GM21447 (cell line): ENCODE measurements around the gene TSTD2.
"Not testable (repeated sequence)": the region's sequence is repeated elsewhere in the genome, so short reads cannot be mapped to it uniquely, and the experiment has no call there.

ENCODE experiments used
- ATAC-seq: cut with Tn5 transposase; IDR thresholded peaks from one replicate; pipeline ENCODE4 v1.9.1; 2021; ENCODE audit not compliant: unreplicated experiment

The TSTD2 gene

DNA sequence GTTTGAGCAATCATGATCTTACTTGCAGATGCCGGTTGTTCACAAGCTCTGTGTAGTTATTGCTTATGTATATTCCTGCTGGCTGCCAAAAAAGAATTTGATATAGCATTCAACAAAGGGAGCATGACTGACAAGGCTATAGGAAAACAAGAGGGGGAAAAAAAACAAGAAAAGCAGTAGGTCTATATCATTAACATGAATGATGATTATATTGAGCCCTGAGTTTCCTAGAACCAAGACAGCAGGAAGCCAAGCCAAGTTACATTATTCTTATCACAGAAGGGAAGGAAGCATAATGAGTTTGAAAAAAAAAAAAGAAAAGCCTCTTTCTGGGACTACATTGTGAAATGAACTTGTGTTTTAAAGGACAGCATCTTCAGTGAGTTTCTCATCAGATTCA lies 41.0 kb downstream of the TSTD2 start:
- ATAC-seq = no peak

DNA sequence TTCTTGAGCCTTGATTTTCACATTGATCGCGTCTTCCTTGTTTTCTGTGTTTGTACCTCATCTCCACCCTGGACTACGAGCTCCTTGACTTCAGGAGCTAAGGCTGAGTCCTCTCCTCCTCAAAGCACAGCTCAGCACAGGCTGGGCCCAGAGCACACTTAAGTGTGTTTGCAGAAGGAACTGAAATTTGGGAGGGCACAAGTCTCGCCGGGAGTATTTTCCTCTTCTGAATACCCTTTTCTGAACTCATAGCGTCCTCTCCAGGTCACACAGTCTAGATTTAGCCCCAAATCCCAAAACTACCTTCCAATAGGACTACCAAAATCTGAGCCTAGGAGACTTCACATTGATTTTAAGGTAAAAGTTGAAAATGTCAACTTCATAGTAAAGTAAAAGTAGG lies 41.6 kb downstream of the TSTD2 start:
- no peak for ATAC-seq

DNA sequence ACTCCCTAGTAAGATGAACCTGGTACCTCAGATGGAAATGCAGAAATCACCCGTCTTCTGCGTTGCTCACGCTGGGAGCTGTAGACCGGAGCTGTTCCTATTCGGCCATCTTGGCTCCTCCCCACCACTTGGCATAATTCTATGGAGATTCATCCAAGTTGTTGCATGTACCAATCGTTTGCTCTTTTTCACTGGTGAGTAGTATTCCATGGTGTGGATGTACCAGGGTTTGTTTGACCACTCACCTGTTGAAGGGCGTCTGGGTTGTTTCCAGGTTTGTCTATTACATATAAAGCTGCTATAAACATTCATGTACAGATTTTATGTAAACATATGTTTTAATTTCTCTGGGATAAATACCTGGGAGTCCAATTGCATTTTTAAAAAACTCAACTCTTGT lies 46.3 kb downstream of the TSTD2 start:
- ATAC-seq = not testable (repeated sequence)

DNA sequence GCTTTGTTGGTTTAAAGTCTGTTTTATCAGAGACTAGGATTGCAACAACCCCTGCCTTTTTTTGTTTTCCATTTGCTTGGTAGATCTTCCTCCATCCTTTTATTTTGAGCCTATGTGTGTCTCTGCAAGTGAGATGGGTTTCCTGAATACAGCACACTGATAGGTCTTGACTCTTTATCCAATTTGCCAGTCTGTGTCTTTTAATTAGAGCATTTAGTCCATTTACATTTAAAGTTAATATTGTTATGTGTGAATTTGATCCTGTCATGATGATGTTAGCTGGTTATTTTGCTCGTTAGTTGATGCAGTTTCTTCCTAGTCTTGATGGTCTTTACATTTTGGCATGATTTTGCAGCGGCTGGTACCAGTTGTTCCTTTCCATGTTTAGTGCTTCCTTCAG lies 48.4 kb downstream of the TSTD2 start:
- ATAC-seq = not testable (repeated sequence)

DNA sequence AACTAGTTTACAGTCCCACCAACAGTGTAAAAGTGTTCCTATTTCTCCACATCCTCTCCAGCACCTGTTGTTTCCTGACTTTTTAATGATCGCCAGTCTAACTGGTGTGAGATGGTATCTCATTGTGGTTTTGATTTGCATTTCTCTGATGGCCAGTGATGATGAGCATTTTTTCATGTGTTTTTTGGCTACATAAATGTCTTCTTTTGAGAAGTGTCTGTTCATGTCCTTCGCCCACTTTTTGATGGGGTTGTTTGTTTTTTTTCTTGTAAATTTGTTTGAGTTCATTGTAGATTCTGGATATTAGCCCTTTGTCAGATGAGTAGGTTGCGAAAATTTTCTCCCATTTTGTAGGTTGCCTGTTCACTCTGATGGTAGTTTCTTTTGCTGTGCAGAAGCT lies 51.6 kb downstream of the TSTD2 start:
- not testable (repeated sequence) for ATAC-seq

DNA sequence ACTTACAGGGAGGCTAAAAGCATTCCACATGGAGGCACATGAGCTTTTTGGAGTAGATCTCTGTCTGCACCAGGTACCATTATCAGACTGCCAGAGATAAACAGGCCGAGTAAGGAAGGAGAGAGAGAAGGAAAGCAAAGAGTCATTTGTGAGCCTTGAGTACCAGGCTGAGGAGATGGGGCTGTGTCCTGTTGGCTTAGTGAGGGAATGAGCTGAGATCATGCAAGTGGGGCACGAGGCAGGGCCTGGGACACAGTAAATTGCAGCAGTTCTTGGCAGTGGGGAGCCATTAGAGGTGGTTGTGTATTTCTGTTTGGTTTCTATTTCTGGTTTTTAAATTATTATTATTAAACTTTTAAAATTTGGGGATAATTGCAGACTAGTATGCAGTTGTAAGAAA lies 53.3 kb downstream of the TSTD2 start:
- no peak for ATAC-seq

DNA sequence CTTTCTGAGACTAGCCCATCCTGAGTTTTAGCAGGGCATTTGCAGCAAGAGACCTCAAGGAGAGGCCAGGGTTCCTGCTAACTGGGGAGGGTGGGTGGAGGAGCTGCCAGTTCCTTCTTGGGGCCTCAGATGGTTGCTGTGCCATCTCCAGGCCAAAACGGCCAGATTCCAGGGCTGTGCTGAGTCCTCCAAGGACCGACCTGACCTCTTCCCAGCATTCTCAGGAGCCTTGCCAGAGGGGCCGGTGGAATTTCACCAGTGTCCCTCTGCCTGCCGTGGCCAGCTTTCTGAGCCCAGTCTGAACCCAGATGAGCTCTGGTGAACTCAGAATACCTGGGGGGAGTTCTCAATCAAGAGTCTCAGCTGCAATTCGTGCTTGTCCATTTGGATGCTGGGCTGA lies 54.3 kb downstream of the TSTD2 start:
- no peak for ATAC-seq

DNA sequence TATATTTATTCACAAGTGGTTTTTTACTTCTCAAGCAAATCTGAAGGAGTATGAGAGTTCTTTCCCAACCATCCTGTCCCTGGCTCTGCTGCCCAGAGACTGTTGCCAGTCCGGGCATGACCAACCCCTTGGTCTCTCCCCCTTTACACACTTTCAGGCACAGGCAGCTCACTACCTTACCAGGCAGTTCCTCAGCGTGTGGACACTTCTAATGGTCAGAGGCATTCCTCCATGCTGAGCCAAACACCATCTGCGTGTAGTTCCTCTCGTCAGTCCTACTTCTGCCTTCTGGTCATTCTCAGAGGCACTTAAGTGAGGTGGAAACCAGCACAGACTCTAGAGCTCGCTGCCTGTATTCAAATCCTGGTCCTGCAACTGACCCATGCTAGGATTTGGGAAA lies 56.1 kb downstream of the TSTD2 start:
- ATAC-seq = no peak

DNA sequence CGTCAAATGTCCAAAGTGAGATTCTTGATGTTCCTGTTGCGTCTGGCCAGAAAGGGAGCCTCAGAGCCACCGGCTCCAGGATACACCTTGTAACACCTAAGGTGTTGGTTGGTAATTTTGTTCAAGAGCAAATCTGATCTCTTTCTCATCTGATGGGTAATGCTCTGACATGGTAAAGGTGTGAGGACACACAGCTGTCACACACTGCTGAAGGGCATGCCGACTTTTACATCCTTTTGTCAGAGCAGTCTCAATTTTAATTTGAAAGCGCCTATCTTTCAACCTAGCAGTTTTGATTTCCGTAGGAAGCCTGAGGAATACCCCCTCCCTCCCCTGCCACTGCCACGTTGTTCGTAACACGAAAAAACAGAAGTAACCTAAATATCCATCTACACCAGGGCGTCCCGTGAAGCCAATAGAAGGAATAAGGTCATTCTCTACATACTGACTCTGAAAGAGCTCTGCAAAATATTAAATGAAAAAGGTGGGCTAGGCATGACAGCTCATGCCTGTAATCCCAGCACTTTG lies 57.4 kb downstream of the TSTD2 start:
- no peak for ATAC-seq

DNA sequence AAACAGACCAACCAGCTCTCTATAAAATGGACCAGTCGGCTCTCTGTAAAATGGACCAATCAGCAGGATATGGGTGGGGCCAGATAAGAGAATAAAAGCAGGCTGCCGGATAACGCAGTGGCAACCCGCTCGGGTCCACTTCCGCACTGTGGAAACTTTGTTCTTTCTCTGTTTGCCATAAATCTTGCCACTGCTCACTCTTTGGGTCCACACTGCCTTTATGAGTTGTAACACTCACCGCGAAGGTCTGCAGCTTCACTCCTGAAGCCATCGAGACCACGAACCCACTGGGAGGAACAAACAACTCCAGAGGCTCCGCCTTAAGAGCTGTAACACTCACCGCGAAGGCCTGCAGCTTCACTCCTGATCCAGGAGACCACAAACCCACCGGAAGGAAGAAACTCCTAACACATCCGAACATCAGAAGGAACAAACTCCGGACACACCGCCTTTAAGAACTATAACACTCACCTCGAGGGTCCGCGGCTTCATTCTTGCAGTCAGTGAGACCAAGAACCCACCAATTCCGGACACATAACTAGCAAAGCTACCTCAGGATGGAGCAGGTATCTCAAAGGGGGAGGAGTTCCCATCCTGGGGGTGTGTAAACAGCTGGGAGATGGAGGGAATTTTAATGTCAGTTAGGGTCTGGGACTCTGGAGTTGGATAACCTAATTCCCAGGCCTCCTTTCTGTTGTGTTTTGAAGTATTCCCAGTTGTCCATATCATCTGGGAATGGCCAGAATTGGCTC lies 58.1 kb downstream of the TSTD2 start:
- ATAC-seq = not testable (repeated sequence)

DNA sequence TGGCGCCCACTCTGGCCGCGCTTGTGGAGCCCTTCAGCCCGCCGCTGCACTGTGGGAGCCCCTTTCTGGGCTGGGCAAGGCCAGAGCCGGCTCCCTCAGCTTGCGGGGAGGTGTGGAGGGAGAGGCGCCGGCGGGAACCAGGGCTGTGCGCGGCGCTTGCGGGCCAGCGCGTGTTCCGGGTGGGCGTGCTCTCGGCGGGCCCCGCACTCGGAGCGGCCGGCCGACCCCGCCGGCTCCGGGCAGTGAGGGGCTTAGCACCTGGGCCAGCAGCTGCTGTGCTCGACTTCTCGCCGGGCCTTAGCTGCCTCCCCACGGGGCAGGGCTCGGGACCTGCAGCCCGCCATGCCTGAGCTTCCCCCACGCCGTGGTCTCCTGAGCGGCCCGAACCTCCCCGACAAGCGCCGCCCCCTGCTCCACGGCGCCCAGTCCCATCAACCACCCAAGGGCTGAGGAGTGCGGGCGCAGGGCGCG lies 59.0 kb downstream of the TSTD2 start:
- ATAC-seq = not testable (repeated sequence)

DNA sequence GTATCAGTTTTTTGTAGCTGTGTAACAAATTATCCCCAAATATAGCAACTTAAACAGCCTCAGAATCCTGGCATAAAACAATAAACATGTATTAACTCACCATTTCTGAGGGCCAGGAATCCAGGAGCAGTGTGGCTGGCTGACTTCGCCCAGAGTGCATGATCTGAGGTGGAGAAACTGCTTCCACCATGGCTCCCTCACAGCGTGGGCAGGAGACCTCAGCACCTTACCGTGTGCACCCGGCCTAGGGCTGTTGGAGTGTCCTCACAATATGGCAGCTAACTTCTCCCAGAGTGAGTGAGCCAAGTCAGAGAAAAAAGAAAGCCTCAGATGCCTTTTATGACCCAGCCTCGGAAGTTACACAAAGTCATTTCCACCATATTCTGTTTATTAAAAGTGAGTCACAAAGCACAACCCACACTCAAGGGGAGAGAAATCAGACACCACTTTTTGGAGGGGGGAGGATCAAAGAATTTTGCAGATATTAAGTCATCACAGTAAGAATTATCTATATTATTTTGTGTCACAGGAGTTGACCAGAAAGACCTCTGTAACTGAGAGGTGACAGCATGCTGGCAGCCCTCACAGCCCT lies 59.6 kb downstream of the TSTD2 start:
- ATAC-seq = no peak

DNA sequence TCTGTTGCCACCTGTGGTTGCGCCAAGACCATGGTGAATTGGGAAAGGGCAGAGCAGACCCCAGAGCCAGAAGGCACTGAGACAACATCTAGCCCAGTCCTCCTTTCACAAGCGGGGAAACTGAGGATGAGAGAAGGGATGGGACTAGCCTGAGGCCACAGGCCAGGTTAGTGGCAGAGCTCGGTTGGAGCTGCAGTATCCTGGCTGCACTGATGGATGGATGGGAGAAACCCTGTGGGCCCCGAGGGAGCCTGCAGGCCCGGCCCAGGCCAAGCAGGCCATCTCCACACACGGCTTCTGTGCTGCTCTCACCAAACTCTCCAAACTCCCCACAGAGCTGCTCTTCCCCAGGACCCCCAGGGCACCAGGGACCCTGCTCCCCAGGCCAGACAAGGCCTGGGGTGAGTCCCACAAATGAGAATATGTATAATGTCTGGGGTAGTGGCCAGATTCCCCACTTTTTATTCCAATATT lies 60.2 kb downstream of the TSTD2 start:
- no peak for ATAC-seq

DNA sequence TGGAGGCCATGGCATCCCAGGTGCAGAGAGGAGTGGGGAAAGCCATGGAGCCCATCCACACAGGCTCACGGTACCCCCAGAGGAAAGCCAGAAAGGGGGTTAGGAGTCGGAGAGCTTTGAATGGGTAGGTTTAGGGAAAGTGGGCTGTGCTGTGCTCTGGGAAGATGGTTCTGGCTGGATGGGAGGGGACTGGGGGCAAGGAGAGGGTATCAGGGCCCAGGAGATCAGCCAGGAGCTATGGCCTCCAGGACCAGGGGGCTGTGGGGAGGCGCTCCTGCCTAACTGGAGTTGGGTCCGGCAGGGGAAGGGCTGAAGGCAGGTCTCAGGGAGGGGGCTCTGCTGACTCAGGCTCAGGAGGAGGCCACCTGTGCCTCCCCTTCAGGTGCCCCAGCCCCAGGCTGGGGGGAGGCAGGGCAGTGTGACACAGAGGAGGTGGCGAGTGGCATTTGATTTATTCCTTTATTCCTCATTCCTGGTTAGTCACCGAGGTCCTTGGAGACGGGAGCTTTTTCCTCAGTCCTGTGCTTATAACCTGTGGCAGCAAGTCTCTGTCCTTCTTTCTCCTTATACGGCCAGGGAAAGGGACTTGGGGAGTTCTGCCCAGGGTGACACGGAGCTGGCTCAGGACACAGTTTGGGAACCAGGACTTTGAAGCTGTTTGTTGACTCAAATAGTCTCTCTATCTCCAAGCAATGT lies 60.8 kb downstream of the TSTD2 start:
- ATAC-seq = no peak

DNA sequence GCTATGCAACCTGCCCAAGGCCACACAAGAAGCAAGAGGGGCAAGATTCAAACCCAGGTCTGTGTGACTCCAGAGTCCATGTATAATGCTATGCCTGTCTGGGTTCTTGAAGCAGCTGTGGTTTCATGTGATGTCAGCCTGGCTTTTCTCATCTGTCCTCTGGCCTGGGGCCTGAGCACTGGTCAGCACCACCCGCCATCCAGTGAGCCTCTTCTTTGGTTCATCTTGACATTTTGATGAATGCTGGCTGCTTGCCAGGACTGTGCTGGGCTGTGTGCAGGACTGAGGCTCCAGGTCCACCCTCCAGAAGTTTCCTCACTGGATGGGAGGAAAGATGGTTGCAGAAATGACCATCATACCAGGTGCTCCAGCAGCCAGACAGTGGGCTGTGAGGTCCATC lies 61.5 kb downstream of the TSTD2 start:
- ATAC-seq = no peak

DNA sequence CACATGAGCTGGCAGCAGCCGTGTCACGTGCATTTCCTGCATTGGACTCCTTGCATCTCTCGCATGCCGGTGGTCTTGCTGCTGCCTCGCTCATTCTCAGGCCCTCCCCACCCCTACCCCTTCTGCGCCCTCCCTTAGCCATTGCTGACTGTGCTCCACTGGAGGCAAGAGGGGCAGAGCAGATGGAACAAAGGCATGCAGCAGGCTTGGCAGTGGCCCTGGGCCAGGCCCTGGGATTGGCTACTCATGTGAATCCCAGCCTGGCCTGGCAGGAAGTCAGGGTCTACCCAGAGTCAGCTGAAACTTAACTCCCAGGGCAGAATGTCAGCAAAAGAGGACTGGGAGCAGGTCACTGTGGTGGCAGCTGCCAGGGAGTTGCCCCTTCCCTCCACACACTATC lies 62.3 kb downstream of the TSTD2 start:
- no peak for ATAC-seq

DNA sequence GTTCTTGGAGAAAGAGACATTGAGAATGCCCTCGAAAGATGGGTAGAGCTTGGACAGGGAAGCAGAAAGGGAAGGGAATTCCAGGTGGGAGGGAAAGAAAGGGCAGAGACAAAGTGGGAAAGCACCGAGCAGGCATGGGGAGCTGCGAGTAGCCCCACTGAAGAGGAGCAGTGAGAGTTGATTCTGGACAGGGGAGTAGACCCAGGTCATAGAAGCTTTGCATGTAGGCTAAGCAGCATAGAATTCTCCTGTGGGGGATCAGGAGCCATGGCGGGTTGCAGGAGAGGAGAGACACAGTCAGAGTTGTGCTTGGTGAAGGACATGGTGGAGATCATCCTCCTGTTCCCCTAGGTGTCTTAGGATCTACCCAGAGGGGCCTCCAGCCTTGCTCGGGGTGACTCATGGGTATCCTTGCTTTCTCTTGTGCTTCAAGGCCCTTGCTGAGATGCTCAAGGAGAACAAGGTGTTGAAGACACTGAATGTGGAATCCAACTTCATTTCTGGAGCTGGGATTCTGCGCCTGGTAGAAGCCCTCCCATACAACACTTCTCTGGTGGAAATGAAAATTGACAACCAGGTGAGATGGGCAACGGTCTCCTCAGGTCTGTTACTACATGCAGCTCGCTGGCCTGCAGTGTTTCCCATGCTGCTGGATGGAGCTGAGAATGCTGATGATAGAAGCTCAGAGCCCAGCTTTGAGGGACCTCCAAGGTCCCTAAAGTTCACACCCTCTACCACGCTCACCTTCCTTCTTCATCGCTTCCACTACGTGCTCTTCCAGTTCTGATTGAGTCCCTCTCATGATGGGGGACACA lies 64.5 kb downstream of the TSTD2 start:
- ATAC-seq = no peak

DNA sequence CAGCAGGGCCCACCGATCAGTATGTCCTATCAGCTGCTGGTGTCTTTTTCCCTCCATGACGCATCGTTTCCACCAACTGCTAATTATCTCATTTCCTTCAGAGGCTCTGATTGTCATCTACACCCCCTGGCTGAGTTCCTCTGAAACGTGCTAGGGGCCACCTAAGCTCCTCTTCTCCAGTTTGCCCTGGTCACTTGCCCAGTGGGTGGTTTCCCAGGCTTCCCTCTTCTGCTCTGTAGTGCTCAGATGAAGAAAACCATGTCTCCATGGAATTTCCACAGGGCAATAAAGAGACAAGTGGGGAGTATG lies 65.3 kb downstream of the TSTD2 start:
- no peak for ATAC-seq

DNA sequence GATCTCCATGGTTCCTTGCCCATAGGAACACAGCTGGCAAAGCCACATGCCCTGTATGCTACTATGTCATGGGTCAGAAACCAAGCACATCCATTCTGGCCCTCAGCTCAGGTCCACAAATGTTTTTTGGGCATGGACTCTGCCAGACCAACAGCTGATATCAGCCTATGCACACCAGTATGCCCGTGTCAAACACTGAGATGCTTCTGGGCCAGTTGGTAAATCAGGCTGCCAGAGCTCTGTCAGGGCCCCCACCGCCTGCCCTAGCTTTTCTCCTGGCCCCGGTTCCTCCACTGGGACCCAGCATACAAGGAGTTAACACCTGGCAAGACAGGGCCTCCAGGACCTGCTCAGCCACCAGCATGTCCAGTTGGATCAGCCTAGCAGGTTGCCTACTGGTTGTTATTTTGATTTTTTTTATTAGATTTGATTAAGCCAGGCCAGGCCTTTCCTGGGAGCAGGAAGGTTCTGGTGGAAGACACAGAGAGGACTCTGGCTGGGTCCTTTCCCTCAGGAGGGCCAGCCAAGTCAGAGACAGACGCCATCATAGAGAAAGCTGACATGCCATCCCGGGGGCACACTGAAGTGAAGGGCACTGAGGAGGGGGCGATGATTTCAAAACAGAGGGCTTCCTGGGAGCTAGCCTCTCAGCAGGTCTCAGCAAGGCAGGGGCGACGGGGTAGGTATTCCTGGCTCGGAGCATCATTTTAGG lies 65.8 kb downstream of the TSTD2 start:
- ATAC-seq = no peak

DNA sequence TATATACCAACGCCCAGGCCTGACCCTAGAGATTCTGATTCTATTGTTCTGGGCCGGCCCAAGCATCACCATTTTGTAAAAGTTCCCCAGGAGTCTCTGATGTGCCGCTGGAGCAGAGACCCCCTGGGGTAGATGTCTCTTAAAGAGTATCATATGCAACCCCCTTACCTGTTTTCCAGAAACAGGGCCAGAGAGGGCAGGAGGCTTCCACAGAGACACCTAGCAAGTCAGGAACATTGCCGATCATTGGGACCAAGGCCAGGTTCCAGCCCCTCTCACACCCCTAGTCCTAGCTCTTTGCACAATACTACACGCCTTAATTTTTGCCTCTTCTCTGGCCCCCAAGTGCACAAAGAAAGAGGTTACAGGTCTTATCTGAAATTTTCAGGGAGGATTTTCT lies 67.9 kb downstream of the TSTD2 start:
- ATAC-seq = no peak
